ENCODE measurements around the gene C12orf57.
"Not testable (repeated sequence)": the region's sequence is repeated elsewhere in the genome, so short reads cannot be mapped to it uniquely, and the experiment has no call there.

C12orf57 gene

DNA sequence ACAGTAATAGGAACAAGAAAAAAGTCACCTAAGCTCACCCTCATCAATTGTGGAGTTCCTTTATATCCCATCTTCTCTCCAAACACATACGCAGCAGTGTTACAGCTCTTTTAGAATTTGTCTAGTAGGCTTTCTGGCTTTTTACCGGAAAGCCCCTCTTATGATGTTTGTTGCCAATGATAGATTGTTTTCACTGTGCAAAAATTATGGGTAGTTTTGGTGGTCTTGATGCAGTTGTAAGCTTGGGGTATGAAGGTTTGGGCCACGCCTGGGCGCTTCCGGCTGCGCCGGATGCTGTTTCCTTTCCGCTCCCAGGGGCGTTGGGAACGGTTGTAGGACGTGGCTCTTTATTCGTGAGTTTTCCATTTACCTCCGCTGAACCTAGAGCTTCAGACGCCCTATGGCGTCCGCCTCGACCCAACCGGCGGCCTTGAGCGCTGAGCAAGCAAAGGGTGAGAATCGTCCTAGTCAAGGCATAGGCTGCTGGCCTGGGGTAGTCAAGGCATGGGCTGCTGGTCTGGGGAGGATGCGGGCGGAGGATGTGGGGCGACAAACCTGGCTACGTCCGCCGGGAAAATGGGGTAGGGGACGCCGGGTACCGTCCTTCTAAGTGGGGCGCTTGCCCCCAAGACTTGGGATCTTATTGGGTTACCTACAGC is at the start of gene C12orf57, which contains the start of gene RNU7-1:
TSS of gene C12orf57 (plus strand) at position 301 of the 659 bp plus-strand sequence. CDS start at position 401, 100 bp downstream.
TSS of gene RNU7-1 (plus strand) at position 95 of the 659 bp plus-strand sequence.
- DNase-seq = peak; percentile 87

- DNase-seq = no peak
Observed at GRCh38 chr12:6894321-6894720, 49.5 kb upstream of the C12orf57 start.

GRCh38 chr12:6896846-6897435 is 46.9 kb upstream of the C12orf57 start:
- no peak for DNase-seq

- DNase-seq = no peak
Observed at GRCh38 chr12:6899427-6899826, 44.4 kb upstream of the C12orf57 start.

DNA sequence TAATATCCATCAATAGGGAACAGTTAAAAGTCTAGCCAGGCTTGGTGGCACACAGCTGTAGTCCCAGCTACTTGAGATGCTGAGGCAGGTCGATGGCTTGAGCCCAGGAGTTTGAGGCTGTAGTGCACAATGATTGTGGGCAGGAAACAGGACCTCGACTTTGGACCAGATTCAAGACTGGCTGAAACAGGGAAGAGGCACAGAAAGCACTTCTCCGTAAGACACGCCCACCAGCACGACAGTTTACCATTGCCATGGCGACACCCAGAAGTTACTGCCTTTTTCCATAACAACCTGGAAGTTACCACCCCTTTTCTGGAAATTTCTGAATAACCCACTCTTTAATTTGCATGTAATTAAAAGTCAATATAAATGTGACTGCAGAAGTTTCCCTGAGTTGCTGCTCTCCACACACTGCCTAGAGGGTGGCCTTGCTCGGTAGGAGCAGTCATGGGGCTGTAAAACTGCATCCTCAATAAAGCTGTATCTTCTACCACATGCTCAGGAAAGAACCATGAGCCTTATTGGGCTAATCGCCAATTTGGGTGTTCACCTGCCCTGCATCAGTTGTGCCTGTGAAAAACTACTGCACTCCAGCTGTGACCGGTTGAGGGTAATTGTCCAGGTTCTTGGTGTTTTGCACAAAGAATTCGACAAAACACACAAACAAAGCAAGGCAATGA is 43.8 kb upstream of the C12orf57 start:
- DNase-seq = peak; percentile 20

DNA sequence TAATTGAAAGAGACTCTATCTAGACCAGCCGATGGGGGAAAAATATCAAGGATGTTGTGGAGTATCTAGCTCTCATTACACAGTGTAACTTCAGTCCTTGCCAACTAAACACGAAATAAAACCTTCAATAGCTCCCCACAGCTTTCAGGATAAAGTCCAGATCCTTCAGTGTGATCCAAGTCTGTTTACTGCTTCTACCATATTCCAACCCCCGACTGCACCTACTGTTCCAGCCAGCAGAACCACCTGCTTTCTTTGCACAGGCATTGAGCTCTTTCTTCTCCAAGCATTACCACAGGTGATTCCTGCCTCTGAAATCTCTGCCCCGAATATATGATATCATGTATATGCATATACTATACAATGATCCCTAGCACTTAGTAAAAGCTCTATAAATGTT is 41.4 kb upstream of the C12orf57 start:
- DNase-seq = no peak

DNA sequence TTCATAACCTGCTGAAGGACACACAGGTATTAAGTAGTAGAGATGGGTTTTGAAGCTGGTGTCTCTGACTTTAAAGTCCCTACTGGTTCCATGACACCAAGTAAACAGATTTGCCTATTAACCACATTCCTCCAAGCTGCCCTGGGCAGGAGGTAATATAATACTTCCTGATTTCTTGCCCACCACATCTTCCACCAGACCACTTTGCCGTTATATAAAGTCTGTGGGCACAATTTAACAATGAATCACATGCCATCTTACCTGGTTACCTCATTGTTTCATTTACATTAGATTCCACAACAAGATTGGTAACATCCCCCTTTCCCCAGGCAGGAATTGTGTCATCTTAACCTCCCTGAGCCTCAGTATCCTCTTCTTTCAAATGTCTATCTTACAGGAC is 40.1 kb upstream of the C12orf57 start:
- DNase-seq = no peak

- peak; percentile 99 for DNase-seq
Observed at GRCh38 chr12:6904280-6905276, 39.2 kb upstream of the C12orf57 start, which contains the start of gene LRRC23. LRRC23 (plus strand) TSS chr12:6904822; CDS start chr12:6905634, 812 bp downstream.

DNA sequence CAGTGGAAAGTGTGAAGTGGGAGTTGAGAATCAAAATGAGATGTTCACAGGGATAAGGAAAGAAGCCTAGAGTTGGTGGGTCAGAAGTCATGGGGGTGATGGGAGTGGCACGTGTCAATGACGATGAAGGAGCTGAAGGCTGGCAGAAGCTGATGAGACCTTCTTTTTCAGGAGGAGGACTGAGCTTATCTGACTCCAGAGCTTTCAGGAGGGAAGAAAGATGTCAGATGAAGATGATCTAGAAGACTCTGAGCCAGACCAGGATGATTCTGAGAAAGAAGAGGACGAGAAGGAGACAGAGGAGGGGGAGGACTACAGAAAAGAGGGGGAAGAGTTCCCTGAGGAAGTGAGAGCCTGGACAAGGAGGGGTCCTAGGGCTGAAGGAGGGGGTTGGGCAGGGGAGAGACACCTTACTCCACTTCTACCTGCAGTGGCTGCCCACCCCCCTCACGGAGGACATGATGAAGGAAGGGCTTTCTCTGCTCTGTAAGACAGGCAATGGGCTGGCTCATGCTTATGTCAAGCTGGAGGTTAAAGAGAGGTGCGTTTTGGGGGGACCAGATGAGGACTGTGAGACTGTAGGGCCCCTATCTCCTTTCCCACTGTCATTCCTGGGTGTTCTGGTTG is 38.3 kb upstream of the C12orf57 start:
- DNase-seq = no peak

- not testable (repeated sequence) for DNase-seq
Observed at GRCh38 chr12:6908141-6908540, 35.7 kb upstream of the C12orf57 start.

DNA sequence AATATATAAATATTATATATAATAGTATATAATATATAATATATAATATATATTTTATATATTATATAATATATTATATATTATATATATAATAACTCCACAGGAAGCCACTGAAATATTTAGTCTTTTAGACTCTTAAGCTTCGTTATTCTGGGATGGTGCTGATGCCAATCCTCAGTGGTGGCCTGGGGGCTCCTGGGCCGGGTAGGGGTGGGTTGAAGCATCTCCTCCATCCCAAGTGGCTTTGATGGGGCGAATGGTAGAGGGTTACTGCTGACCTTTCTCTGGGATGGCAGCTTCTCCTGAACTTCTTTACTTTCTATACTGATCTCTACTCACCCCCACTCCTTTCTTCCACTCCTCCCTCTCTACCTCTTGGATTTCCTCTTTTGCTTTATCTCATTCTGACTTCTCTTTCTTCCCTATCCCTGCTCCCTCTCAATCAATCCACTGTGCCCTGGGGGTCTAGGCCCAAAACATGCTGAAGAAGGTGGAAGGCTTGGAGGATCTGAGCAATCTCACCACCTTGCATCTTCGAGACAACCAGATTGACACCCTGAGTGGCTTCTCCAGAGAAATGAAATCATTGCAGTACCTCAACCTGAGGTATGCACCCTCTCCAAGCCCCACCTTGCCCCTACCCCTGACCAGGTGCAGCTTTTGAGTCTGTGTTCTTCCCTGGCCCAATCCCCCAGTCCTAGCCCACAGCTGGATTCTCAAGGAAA is 34.2 kb upstream of the C12orf57 start:
- no peak for DNase-seq

DNA sequence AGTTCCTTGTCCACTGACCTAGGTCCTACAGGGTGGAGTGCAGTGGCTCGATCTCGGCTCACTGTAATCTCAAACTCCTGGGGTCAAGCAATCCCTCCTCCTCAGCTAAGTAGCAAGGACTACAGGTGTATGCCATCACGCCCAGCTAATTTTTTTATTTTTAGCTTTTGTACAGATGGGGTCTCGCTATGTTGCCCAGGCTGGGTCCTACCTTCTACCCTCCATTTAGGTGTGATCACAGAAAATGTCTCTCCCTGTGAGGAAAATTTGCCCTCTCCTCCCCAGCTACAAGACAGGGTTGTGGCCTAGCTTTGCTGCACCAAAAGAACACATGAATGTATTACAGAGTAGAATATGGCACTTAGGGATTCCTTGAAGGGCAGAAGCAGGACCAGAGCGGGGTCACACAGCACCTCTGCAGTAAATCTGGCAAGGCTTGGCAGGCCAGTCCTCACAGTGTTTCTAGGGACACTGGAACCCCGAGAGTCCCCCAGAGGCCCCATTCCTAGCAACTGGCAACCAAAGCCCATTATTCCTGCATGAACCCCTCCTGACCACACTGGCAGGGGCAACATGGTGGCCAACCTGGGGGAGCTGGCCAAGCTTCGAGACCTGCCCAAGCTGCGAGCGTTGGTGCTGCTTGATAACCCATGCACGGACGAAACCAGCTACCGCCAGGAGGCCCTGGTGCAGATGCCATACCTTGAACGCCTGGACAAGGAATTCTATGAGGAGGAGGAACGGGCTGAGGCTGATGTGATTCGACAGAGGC is 31.5 kb upstream of the C12orf57 start:
- no peak for DNase-seq

GRCh38 chr12:6914246-6914946 is 29.4 kb upstream of the C12orf57 start, which contains the start of gene ENO2:
ENO2 (plus strand) TSS chr12:6914580; CDS start chr12:6915833, 1,253 bp downstream.
- DNase-seq = peak; percentile 83

DNA sequence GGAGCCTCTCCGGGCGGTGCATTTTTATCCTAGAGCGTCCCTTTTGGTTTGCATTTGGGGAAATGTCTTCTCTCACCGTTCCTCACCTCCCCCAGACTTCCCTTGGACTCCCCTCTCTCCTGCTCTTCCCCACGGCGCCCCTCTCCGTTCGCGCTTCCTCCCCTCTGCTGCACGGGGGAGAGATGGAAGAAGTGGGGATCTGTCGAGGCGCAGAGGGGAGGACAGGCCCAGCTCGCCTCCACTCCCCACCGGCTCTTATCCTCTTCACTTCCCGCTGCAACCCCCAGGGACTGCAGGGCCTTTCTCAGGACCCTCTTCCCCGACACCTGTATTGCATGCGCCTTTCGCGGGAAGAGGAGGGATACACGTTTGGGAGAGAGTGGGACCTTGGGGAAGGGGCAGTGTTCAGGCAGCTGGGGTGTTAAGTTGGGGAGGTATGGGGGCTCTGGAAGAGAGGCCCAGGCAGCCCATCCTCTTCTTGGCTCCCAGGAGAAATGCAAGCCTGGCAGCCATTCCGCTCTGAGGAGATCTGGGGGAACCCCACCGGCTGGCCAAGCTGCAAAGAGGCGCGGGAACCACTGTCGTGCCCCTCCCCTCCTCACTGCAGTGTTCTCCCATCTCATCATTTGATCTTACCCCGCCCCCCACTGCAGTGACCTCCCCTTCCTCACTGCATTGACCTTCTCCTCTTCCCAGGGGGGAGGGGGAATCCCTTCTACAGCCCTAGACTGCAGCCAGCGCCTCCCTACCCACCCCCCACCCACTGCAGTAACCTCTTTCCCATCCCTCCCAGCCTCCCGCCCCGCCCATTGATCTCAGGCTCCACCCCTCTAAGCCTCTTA is 28.7 kb upstream of the C12orf57 start:
- no peak for DNase-seq

DNA sequence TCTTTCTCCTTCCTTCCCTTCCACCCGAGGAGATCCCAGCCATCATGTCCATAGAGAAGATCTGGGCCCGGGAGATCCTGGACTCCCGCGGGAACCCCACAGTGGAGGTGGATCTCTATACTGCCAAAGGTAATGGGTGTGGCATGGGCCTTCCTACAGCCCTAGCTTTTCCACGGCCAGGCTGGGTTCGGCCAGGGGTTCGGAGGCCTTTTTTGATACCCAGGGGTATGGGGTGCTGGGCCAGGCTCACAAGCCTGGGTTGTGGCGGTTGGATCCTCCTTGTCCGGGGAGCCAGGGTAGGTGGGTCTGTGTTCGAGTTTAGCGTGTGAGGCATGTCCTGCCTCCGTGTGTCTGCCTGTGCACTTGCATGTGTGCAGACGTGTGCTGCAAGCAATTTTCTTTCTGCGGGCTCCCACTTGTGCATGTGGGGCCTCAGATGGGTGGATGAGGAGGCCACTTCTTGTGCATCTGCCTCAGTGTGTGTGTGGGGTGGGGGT is 28.0 kb upstream of the C12orf57 start:
- DNase-seq = no peak

GRCh38 chr12:6916426-6917200 is 27.2 kb upstream of the C12orf57 start:
- no peak for DNase-seq

GRCh38 chr12:6917491-6918231 is 26.2 kb upstream of the C12orf57 start:
- DNase-seq = no peak

All from stimulated activated CD4-positive, alpha-beta T cell treated with anti-CD3 and anti-CD28 coated beads, Interleukin-4, amount 100 ng/mL, for 24 hours (primary cell).